ENCODE measurements around the gene ADAMTSL3. TPM values are rescaled to one million over a fixed set of nuclear protein-coding genes. Genes with fewer than 3 reads are reported as not detected.
A peak's percentile ranks its signal among the peaks of the same experiment; 100 is the strongest.

ADAMTSL3 gene
- total RNA-seq, 1 donor, result 0.72 TPM

DNA sequence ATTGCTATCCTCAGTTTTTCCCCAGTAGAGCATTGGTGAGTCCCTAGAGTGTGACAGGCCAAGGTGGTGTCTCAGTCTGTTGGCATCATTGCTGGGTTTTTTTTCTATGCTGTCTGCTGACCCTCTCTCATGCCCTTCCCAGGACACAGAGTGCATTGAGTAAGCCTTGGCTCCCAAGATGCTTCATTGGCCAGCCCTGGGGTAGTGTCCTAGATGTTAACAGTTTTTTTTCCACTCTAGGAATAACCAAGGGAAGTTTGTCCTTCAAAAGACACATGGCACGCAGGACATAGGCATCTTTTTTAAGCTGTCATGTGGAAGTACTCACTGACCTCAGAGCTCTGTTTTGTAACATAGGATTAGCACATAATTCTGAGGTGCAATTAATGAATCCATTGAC, 19.5 kb downstream of the ADAMTSL3 start:
- no peaks in the 10 kb centered on the region for H3K27me3 ChIP-seq (ENCODE audit: insufficient read depth, low read length)
- no peak for DNase-seq (ENCODE audit: insufficient read length, low spot score, missing footprints)
- TF ChIP-seq, protein P1, sequence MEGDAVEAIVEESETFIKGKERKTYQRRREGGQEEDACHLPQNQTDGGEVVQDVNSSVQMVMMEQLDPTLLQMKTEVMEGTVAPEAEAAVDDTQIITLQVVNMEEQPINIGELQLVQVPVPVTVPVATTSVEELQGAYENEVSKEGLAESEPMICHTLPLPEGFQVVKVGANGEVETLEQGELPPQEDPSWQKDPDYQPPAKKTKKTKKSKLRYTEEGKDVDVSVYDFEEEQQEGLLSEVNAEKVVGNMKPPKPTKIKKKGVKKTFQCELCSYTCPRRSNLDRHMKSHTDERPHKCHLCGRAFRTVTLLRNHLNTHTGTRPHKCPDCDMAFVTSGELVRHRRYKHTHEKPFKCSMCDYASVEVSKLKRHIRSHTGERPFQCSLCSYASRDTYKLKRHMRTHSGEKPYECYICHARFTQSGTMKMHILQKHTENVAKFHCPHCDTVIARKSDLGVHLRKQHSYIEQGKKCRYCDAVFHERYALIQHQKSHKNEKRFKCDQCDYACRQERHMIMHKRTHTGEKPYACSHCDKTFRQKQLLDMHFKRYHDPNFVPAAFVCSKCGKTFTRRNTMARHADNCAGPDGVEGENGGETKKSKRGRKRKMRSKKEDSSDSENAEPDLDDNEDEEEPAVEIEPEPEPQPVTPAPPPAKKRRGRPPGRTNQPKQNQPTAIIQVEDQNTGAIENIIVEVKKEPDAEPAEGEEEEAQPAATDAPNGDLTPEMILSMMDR (IDR thresholded peaks at IDR 0.05; ENCODE audit: extremely low read depth, low read depth, low read length), result no peak

DNA sequence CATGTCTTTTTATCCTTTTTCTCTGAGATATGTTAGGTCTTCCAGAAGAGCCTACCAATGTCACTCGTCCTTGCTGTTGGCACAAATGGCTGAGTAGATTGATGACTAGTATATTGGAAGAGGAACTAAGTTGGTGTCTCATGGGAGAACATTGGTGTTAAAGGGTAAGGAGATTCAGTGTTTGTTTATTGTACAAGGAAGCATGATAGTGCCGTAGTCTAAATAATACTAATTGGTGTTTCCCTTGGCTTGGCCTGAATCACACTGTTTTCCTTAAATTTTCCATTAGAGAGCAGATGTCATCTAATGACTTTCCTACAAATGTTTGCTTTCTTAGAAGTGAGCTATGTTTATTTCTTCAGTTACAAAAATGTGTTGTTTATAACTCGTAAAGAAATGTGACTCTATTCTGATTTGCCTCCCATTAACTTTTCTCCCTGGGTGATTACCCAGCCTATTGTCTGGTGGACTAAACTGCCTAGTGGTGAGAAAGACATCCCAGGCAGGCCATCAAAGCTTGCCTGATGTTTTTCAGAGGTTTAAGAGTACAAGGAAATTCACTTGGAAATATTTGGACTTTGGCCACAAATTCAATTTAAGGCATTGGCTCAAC, 28.7 kb downstream of the ADAMTSL3 start:
- Histone ChIP-seq H3K4me1 (ENCODE audit: insufficient read depth, low read length) (no peaks in the 10 kb centered on the region), H3K36me3 (ENCODE audit: insufficient read depth, low read length) (no peaks in the 10 kb centered on the region), H4K20me1 (ENCODE audit: insufficient read depth, low read length) (no peaks in the 10 kb centered on the region), H2AFZ (ENCODE audit: low read length) (no peak overlapping the region), H3K79me2 (ENCODE audit: insufficient read depth, low read length) (no peaks in the 10 kb centered on the region), H3K27me3 (ENCODE audit: insufficient read depth, low read length) (no peaks in the 10 kb centered on the region), H3K4me2 (ENCODE audit: insufficient read depth, low read length) (no peak overlapping the region), H3K27ac (ENCODE audit: low read depth, low read length) (no peak overlapping the region), H3K9me3 (ENCODE audit: low read depth, low read length) (no peaks in the 10 kb centered on the region), H3K4me3 (ENCODE audit: insufficient read depth, low read length) (no peak overlapping the region)
- no peak for DNase-seq (ENCODE audit: insufficient read length, low spot score, missing footprints)
- TF ChIP-seq, protein P1 (IDR thresholded peaks at IDR 0.05; ENCODE audit: extremely low read depth, low read depth, low read length), result no peak

More for the DNA sequence above, 19.5 kb downstream of the ADAMTSL3 start:
- Histone ChIP-seq H2AFZ (ENCODE audit: low read length) (no peak overlapping the region), H3K4me1 (ENCODE audit: insufficient read depth, low read length) (no peaks in the 10 kb centered on the region), H3K4me2 (ENCODE audit: insufficient read depth, low read length) (no peak overlapping the region), H3K79me2 (ENCODE audit: insufficient read depth, low read length) (no peaks in the 10 kb centered on the region), H3K36me3 (ENCODE audit: insufficient read depth, low read length) (no peaks in the 10 kb centered on the region), H3K27ac (ENCODE audit: low read depth, low read length) (no peak overlapping the region), H4K20me1 (ENCODE audit: insufficient read depth, low read length) (no peaks in the 10 kb centered on the region), H3K9me3 (ENCODE audit: low read depth, low read length) (no peaks in the 10 kb centered on the region), H3K4me3 (ENCODE audit: insufficient read depth, low read length) (no peak overlapping the region)

DNA sequence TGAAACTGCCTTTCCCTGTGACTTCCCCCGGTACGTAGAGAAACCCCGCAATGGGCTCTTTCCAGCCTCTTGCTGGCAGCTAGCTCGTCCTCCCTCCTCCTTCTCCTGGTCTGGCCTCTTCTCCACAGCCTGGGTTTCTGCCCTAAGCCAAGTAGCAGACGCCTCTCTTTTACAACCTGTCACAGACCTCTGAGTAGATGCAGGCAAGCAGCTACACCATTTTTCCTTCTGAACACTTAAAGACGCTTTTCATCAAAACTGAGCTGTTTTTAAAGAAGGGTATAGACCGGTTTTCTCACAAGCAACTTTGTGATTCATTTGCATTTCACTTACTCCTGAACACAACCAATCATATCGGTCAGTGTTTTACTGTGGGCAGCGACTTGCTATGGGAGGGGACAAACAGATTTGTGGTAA, 32.0 kb downstream of the ADAMTSL3 start:
- Histone ChIP-seq H3K27ac (ENCODE audit: low read depth, low read length) (no peak overlapping the region), H2AFZ (ENCODE audit: low read length) (peak overlapping the region; percentile 23), H3K4me3 (ENCODE audit: insufficient read depth, low read length) (peak overlapping the region; percentile 13)

DNA sequence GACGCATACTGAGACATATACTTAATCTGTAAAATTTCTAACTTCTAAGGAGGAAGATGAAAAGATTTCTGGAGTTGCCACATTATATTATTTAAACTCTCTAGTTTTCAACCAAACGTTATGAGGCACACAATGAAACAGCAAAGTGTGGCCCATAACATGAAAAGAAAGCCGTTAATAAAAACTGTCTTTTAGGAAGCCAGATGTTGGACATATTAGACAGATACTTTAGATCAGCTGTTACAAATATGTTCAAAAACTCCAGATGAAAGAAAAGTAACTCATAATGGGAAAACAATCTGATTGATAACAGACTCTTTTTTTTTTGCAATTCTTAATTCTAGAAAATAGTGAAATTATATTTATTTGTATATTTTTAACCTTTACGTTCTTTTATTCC, 34.3 kb downstream of the ADAMTSL3 start:
- H2AFZ ChIP-seq (ENCODE audit: low read length), result no peak overlapping the region
- H3K4me3 ChIP-seq (ENCODE audit: insufficient read depth, low read length), result no peak overlapping the region
- H3K4me1 ChIP-seq (ENCODE audit: insufficient read depth, low read length), result no peaks in the 10 kb centered on the region
- H4K20me1 ChIP-seq (ENCODE audit: insufficient read depth, low read length), result no peaks in the 10 kb centered on the region
- H3K79me2 ChIP-seq (ENCODE audit: insufficient read depth, low read length), result no peaks in the 10 kb centered on the region
- no peaks in the 10 kb centered on the region for H3K9me3 ChIP-seq (ENCODE audit: low read depth, low read length)
- H3K27me3 ChIP-seq (ENCODE audit: insufficient read depth, low read length), result no peaks in the 10 kb centered on the region
- no peak overlapping the region for H3K27ac ChIP-seq (ENCODE audit: low read depth, low read length)
- H3K4me2 ChIP-seq (ENCODE audit: insufficient read depth, low read length), result no peak overlapping the region
- DNase-seq (ENCODE audit: insufficient read length, low spot score, missing footprints), result no peak
- no peaks in the 10 kb centered on the region for H3K36me3 ChIP-seq (ENCODE audit: insufficient read depth, low read length)
- TF ChIP-seq, protein P1 (IDR thresholded peaks at IDR 0.05; ENCODE audit: extremely low read depth, low read depth, low read length), result no peak

More for the DNA sequence above, 32.0 kb downstream of the ADAMTSL3 start:
- no peaks in the 10 kb centered on the region for H4K20me1 ChIP-seq (ENCODE audit: insufficient read depth, low read length)
- H3K27me3 ChIP-seq (ENCODE audit: insufficient read depth, low read length), result no peaks in the 10 kb centered on the region
- no peaks in the 10 kb centered on the region for H3K9me3 ChIP-seq (ENCODE audit: low read depth, low read length)
- DNase-seq (ENCODE audit: insufficient read length, low spot score, missing footprints), result no peak
- TF ChIP-seq, protein P1 (IDR thresholded peaks at IDR 0.05; ENCODE audit: extremely low read depth, low read depth, low read length), result no peak
- no peaks in the 10 kb centered on the region for H3K36me3 ChIP-seq (ENCODE audit: insufficient read depth, low read length)
- no peaks in the 10 kb centered on the region for H3K4me1 ChIP-seq (ENCODE audit: insufficient read depth, low read length)
- H3K4me2 ChIP-seq (ENCODE audit: insufficient read depth, low read length), result peak overlapping the region; percentile 47
- H3K79me2 ChIP-seq (ENCODE audit: insufficient read depth, low read length), result no peaks in the 10 kb centered on the region
